Subcutaneous adipose tissue (tissue), 4 donors: ENCODE results near the gene CTTN. TPM values are rescaled to one million over a fixed set of nuclear protein-coding genes. Genes with fewer than 3 reads are reported as not detected.

ENCODE experiments used
- CTCF ChIP-seq: fragments of 450-650 bp; IDR thresholded peaks from one replicate; pipeline ENCODE4 v1.5.1; 2016; ENCODE audit warnings: low read depth, mild to moderate bottlenecking, control low read depth, antibody characterized with exemption, moderate library complexity
- total RNA-seq, 4 donors: library from RNA; depleted of rRNA; stranded (reverse); fragments of >200 nt; gene quantifications; one replicate each; pipeline ENCODE4 v1.1.0, GENCODE V29; 2016

CTTN gene
- total RNA-seq, 4 donors from 2014 or later, result 170 to 264 (median 181) TPM

GRCh38 chr11:70431611-70432010 is 33.3 kb downstream of the CTTN start:
- no peak for TF ChIP-seq CTCF

GRCh38 chr11:70432065-70432464 is 33.7 kb downstream of the CTTN start:
- no peak for TF ChIP-seq CTCF

GRCh38 chr11:70432580-70432979 is 34.3 kb downstream of the CTTN start:
- no peak for TF ChIP-seq CTCF

GRCh38 chr11:70433038-70433437 is 34.7 kb downstream of the CTTN start:
- no peak for TF ChIP-seq CTCF

GRCh38 chr11:70433526-70433925 is 35.2 kb downstream of the CTTN start:
- TF ChIP-seq CTCF, result no peak

- TF ChIP-seq CTCF, result no peak
Measured at GRCh38 chr11:70433966-70434812, 35.9 kb downstream of the CTTN start.

- no peak for TF ChIP-seq CTCF
Measured at GRCh38 chr11:70434813-70435278, 36.5 kb downstream of the CTTN start.
